Measurements from ENCODE around the gene PRDM16. TPM values are rescaled to one million over a fixed set of nuclear protein-coding genes. Genes with fewer than 3 reads are reported as not detected.

PRDM16 gene
- total and polyA plus RNA-seq, 2 of the 13 experiments (the other 11 are each of a cell fraction or from before 2014, with no cell fraction given), result 0.15 to 0.81 TPM

DNA sequence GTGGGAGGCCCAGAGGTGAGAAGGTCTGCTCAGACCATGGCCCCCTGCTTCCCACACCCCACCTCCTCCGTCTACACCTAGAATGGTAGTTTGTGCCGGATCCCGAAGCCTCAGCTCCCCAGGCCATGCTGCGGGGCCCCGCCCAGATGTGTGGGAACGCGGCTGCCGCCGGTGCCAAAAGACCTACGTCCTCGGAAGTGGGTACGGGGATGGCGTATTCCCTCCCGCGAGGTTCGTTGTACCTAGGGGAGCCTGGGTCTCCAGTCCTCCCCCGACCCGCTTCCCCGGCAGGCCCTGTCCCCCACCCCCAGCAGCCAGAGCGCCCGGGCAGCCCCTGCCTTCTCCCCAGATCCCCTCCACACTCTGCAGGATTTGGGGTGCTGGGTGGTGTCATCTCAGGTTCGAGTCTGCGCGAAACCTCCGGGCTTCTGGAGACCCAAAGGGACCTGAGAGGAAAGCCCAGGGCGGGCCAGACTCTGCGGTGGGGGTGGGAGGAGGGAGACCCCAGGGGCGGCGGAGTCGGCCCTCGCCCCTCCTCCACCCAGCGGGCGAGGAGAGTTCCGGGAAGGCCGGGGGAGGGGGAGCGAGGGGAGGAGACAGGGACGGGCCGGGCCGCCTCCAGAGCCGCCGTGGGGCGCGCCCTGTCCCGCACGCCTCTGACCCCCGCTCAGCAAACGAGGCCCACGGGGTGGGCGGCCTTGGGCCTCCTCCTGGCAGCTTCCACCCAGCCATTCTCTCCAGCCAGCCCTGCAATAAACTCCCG, 6.2 kb upstream of the PRDM16 start (continued):
- no peak for TF ChIP-seq CBX2 (IDR thresholded peaks at IDR 0.05; ENCODE audit: low read depth, low read length)
- TF ChIP-seq CBX2 (CRISPR knock-in tag; IDR thresholded peaks at IDR 0.05; ENCODE audit: low read depth), result no peak
- TF ChIP-seq, protein P1, sequence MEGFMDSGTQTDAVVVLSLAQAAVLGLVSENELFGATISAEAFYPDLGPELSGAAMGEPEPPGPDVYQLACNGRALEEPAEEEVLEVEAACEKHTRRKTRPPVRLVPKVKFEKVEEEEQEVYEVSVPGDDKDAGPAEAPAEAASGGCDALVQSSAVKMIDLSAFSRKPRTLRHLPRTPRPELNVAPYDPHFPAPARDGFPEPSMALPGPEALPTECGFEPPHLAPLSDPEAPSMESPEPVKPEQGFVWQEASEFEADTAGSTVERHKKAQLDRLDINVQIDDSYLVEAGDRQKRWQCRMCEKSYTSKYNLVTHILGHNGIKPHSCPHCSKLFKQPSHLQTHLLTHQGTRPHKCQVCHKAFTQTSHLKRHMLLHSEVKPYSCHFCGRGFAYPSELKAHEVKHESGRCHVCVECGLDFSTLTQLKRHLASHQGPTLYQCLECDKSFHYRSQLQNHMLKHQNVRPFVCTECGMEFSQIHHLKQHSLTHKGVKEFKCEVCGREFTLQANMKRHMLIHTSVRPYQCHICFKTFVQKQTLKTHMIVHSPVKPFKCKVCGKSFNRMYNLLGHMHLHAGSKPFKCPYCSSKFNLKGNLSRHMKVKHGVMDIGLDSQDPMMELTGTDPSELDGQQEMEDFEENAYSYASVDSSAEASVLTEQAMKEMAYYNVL (CRISPR knock-in tag; IDR thresholded peaks at IDR 0.05; ENCODE audit: borderline replicate concordance), result no peak
- TF ChIP-seq, protein P2, sequence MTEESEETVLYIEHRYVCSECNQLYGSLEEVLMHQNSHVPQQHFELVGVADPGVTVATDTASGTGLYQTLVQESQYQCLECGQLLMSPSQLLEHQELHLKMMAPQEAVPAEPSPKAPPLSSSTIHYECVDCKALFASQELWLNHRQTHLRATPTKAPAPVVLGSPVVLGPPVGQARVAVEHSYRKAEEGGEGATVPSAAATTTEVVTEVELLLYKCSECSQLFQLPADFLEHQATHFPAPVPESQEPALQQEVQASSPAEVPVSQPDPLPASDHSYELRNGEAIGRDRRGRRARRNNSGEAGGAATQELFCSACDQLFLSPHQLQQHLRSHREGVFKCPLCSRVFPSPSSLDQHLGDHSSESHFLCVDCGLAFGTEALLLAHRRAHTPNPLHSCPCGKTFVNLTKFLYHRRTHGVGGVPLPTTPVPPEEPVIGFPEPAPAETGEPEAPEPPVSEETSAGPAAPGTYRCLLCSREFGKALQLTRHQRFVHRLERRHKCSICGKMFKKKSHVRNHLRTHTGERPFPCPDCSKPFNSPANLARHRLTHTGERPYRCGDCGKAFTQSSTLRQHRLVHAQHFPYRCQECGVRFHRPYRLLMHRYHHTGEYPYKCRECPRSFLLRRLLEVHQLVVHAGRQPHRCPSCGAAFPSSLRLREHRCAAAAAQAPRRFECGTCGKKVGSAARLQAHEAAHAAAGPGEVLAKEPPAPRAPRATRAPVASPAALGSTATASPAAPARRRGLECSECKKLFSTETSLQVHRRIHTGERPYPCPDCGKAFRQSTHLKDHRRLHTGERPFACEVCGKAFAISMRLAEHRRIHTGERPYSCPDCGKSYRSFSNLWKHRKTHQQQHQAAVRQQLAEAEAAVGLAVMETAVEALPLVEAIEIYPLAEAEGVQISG (CRISPR knock-in tag; IDR thresholded peaks at IDR 0.05), result no peak
- TF ChIP-seq ZFP62 (CRISPR knock-in tag; IDR thresholded peaks at IDR 0.05), result no peak
- TF ChIP-seq PRMT3 (CRISPR knock-in tag; IDR thresholded peaks at IDR 0.05; ENCODE audit: borderline replicate concordance, low read depth), result no peak
